Measurements from ENCODE around the gene CAPN8. TPM values are rescaled to one million over a fixed set of nuclear protein-coding genes. Genes with fewer than 3 reads are reported as not detected.
A peak's percentile ranks its signal among the peaks of the same experiment; 100 is the strongest.

CAPN8 gene
- polyA plus RNA-seq, 3 donors = 1.0 to 1.6 (median 1.2) TPM

DNA sequence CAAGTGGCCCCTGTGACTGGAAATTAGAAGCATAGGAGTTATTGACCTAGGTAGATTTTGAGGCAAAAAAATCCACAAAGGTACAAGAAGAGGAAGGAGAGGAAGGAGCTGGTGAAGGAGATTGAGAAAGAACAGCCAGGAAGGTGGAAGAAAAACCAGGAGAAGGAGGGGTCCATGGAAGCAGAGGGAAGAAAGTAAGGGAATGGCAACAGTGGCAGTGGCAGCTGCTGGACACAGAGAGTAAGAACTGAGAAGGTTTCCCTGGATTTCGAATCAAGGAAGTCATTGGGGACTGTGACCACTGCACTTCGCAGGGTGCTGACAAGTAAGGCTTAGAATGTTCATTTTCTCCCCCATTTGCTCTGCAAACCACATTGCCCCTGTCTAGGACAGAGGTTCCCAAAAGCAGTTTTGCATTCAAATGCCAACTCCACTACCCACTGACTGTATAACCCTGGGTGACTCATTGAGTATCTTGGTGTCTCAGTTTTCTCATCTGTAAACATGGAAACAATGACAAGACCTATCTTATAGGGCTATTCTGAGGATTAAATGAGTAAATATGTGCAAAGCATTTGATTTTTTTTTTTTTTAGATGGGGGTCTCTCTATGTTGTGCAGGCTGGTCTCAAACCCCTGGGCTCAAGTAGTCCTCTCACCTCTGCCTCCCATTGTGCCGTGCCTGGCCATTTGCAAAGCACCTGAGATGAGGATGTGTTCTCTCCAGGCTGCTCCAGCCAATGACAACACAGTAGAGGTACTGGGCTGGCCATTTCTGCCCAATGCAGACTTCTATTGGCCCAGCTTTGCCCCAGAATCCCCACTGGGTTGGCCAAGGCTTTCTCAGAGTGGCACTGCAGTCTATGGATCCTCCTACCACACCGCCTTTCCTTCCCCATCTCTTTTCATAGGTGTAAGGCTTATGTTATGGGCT lies 37.5 kb upstream of the CAPN8 start:
- DNase-seq (ENCODE audit: low read depth in 3 of 3, low spot score in 2 of 3) = no peak

DNA sequence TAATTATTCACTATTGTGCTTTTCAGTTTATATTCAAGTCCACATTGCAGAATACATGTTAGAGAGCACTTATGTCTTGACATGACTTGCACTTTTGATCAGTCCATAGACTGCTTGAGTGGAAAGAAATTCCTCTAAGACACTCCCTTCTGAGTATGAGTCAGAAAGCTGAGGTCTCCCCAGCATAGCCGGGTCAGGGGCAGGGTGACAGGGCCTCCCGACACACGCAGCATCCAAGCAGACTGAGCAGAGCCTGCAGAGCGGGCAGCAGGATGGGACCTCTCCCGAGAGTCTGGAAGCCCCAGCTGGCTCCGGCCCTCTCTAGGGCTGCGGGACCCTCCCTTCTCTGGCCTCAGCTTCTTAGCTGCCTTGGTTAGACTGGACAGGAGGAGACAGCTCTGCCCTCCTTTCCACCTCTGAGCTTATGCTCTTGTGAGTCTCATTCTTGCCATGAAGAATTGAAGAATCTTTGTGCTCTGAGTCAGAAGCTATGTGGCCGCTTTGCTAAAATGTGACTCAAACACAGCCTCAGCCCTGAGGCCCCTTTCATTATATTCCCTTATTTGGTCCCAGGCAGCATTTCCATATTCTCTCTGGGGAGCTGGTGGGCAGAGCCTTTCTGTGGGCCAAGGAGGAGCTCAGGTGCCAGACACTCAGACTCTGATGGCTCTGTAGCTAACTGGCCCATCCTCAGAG lies 35.6 kb upstream of the CAPN8 start:
- no peak for DNase-seq (ENCODE audit: low read depth in 3 of 3, low spot score in 2 of 3)

DNA sequence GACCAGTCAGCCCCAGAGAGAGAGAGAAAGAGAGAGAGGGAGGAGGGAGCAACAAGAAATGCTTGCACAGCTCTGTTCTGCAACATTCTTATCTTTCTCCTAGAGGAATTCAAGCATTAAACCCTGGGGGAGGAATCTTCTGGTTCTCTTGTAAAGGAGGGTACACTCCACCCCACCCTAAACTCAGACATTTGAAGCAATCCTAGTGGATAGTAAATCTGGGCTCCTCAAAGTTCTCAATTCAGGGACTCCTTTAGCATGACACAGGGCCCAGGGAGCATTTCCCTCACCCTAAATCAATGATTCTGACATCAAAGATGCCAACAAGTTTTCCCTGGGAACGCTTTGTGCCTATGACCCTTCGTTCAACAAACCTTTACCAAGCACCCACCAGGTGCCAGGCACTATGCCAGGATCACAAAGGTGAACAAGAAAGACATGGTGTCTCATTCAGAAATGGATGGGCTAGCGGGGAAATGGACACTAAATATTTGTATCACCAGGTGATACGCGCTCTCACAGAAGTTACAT lies 35.0 kb upstream of the CAPN8 start:
- DNase-seq (ENCODE audit: low read depth in 3 of 3, low spot score in 2 of 3) = no peak

DNA sequence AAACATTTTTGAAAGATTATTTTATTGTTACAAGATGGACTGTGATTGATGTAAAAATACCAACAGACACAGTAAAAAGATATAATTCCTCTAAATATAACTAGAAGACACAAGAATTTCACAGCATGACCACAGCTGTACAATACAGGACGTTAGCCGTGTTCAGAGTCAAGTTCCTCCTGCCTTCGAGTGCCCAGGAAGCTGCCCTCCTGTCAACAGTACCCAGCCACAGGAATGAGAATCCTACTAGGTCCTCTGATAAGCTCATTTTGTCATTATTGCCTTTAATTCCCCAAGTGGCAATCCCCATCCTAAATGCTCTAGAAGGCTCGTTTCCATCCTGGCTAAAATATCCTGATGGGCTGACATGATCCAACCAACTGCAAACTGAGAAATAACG lies 30.4 kb upstream of the CAPN8 start:
- no peak for DNase-seq (ENCODE audit: low read depth in 3 of 3, low spot score in 2 of 3)

DNA sequence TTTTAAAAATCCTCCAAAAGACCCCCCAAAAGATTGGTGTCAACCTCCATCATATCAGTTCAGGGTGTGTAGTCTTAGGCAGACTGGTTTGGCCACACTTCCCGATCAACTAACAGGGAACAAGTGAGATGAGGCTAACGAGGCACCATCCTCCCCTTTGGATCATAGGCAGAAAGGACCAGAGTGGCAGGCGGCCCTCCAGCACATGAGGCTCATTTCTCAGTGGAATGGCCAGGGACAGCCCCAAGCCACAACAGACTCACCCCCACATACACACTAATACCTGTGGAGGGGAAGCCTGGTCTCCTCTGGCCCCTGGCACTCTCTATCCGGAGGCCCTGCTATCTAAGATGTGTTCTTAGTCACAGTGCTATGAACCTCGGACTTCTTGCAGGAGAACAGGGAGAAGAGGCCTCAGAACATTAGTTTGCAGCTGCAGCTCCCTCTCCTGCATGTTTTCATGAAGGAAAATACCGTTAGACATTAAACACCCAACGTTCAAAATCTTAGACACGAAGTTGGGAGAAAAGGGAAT lies 29.6 kb upstream of the CAPN8 start:
- no peak for DNase-seq (ENCODE audit: low read depth in 3 of 3, low spot score in 2 of 3)

DNA sequence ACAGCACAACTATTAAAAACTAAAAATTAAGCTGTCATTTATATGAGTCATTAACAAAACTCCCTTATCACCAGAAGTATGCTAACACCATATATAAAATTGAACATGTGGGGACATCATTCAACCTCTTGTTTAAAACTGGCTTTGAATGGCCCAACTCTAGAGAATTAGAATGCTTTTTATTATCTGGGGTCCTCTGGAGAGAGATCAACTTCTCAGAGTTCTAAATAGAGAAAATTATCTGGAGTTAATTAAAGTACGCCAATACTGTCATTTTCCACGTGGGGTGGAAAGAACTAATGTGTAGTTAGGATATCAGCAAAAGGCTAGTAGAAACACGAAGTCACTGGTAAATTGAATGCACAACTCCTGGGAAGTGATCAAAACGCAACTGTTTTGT lies 25.6 kb upstream of the CAPN8 start:
- no peak for DNase-seq (ENCODE audit: low read depth in 3 of 3, low spot score in 2 of 3)

DNA sequence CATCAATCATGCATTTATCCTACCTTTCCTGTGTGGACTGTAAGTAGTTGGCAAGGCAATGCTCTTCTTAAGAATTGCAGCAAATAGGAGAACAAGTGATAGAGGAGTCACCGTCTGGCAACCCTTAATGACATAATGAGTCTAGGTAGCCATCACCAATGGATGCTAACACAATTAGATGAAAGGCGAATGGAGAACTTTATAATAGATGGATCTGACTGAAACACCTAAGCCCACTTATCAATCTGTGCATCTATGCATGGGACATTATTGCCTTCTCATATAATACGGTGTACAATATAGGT lies 18.9 kb upstream of the CAPN8 start:
- DNase-seq (ENCODE audit: low read depth in 3 of 3, low spot score in 2 of 3) = no peak

DNA sequence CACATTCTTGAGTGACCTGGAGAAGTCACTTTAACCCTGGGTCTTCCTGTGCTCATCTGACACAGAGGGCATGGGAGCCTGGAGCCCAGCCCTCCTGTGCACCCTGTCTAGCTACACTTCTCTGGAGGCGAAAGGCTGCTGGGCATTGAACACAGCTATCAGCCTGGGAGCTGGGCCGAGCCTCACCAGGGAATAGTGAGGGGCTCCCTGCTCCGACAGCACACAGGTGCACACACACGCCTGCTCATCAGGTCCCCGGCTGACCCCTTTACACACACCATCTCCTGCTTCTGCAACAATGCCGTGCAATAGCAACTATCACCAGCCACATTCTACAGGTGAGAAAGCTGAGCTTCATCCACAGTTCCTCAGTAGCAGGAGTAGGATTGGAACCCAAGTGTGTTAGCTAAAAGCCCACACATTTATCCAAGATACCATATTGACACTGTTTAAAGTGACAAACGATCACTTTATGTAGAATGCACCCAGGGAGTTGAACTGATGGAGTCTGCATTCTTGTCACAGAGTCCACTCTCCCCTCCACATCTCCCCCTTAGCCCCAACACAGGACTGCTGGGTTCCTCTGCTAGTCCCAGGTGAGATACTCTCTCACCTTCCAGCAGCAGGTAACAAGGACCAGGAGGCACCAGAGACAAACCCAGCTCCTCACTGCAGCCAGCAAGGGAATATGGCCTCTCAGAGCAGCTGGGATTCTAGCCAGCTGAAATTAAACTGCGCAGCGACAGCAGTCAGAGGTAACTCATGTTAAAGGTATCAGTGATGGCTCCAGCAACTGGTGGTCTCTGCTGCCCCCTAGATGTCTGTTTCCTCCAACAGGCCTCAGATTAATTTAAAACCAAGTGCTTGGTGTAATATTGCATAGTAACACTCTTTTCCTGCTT lies 18.3 kb upstream of the CAPN8 start:
- DNase-seq (ENCODE audit: low read depth in 3 of 3, low spot score in 2 of 3) = peak; percentile 65 to 73 (median 71)

DNA sequence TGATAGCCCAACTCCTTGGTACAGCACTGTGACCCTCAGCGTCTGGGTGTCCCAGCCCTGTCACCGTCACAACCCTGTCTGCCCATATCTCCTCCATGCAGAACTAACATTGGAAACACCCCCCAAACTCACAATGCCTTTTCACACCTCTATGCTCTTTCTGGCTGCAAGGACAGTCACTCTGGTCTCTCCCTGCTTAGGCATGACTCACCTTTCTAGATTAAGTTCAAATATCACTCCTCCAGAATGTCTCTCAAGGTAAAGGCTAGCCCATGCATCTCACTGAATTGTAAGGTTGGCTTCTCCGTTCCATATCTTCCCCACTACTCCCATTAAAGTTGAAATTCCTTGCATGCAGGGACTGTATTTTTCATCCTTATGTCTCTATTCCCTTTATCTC lies 17.0 kb upstream of the CAPN8 start:
- DNase-seq (ENCODE audit: low read depth in 3 of 3, low spot score in 2 of 3) = no peak

DNA sequence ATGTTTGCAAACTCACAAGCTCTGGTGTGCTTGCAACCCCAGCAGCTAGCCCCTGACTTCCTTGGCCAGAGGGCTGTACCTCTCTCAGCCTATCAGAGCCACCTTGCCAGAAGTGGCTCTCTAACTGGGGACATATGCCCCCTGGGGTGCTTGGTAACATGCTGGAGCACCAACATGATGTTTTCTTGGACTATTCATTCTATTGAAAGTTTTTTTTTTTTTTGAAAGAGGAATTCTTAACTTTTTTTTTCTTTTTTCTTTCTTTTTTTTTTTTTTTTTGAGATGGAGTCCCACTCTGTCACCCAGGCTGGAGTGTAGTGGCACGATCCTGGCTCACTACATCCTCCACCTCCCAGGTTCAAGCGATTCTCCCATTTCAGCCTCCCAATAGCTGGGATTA lies 14.7 kb upstream of the CAPN8 start:
- DNase-seq (ENCODE audit: low read depth in 3 of 3, low spot score in 2 of 3) = no peak

DNA sequence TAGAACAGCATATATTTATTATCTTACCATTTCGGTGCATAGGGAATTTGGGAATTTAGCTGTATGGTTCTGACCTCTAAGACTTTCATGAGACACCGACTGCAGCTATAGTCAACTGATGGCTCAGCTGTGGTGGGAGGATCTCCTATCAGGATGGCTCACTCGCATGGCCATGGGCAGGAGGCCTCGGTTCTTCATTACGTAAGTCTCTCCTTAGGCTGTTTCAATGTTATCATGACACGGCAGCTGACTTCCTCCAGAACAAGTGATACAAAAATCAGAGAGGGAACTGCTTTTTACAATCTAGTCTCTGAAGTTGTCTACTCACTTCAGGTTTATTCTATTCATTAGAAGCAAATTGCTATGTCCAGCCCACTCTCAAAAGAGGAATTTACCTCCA lies 13.3 kb upstream of the CAPN8 start:
- DNase-seq (ENCODE audit: low read depth in 3 of 3, low spot score in 2 of 3) = no peak

DNA sequence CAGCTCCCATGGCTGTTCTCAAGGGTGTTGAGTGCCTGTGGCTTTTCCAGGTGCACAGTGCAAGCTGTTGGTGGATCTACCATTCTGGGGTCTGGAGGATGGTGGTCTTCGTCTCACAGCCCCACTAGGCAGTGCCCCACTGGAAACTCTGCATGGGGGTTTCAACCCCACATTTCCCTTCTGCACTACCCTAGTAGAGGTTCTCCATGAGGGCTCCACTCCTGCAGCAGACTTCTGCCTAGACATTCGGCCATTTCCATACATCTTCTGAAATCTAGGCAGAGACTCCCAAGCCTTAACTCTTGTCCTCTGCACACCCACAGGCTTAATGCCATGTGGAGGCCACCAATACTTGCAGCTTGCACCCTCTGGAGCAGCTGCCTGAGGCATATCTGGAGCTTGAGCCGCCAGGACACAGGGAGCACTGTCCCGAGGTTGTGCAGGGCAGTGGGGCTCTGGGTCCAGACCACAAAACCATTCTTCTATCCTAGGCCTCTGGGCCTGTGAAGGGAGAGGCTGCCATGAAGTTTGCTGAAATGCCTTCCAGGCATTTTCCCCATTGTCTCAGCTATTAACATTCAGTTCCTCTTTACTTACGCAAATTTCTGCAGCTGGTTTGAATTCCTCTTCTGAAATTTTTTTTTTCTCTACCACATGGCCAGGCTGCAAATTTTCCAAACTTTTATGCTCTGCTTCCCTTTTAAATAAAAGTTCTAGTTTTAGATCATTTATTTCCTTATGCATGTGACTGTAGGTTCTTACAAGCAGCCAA lies 8.8 kb upstream of the CAPN8 start:
- DNase-seq (ENCODE audit: low read depth in 3 of 3, low spot score in 2 of 3) = no peak

DNA sequence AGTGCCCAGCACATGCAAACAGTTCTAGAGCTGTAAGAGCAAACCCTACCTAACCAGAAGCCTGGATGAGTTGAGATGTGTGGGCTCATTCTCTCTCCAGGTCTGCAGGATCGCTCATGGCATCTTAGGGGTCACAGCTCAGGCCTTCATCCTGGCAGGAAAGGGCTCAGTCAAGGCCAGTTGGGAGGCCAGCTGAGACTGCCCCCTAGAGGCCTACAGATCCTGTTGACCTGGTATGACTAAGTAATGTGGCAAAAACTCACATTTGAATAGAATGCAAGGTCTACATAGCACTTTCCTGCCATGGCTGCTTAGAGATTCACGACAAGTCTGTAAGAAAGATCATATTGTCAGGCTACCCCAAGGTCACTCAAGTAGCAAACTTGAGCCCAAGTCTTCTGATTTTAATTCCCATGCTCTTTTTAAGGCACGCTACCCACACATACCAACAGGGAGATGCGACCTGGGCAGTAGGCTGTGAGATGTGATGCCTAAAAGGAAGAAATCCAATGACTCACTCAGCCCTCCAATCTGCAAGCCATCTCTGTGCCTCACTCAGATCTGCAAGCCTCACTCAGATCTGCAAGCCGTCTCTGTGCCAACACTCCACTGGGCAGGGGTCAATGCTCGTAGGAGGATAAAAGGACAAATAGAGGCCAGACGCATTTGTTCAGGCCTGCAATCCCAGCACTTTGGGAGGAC lies 5.1 kb upstream of the CAPN8 start:
- peak in 1 of 3 donors; percentile 10 for DNase-seq (ENCODE audit: low read depth in 3 of 3, low spot score in 2 of 3)

DNA sequence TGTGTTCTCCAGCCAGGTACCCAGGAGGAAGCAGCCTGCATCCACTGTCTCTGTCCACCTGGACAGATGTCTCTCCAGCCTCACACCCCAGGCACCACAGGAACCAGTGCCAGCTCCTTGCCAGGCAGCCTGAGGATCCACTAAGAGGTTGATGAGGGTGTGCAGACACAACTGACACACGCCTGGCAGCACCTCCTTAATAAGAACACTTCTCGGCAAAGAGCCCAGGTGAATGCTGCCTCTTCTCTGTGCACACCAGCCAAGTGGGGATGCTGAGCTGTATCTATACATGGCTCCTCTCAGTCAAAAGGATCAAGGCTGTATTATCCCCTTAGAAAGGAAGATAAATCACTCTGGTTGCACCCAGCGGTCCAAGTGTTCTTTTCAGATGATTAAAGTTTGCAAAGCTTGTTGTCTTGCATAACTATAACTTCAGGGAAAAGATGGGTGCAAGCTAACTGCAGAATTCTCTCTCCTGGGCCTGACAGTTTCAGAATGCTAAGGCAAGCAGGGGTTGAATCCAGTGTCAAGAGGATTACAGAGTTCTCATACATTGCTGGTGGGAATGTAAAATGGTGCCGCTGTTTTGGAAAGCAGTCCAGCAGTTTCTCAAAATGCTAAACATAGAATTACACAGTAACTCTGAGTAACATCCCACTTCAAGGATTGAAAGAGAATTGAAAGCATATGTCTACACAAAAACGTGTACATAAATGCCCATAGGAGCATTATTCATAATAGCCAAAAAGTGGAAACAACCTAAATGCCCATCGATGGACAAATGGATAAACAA lies 3.7 kb upstream of the CAPN8 start:
- DNase-seq (ENCODE audit: low read depth in 3 of 3, low spot score in 2 of 3) = no peak

DNA sequence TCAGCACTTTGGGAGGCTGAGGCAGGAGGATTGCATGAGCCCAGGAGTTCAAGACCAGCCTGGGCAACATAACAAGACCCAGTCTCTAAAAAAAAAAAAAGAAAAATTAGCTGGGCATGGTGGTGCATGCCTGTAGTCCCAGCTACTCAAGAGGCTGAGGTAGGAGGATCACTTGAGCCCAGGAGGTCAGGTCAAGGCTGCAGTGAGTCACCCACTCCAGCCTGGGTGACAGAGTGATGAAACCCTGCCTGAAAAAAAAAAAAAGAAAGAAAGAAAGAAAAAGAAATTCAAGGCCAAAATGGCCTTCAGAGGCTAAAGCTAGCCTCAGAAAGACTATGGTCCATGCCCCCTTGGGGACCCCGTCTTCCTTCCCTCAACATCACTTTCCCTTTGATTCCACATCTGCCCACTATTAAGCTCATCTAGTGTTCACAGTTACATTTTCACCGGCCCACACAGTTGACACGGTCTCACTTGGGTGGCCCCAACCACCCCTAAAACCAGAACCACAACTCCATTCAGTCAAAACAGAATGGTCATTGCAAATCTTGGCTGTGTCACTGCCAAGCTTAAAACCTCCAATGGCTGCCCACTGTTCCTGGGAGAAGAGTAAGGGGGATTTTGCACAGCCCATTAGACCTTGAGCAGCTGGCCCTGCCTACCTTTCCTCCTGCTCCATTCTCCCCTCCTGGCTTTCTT lies 2.1 kb upstream of the CAPN8 start:
- DNase-seq (ENCODE audit: low read depth in 3 of 3, low spot score in 2 of 3) = no peak

DNA sequence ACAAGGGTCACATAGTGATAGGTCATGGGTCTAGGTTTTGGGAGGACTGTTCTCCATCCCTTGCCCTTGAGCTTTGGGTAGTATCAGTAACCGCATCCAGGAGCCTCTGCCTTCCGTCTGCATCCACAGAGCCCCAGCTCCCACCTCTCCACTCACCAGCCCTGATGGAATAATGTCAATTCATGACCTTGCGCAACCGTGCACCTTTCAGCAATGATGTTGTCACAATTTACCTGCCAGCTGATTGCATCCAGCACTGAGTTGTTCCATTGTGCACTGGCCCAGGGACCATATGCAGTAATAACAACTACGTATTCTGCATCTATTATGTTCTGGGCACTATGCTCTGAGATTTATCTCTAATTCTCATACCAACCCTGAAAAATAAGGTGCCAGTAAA lies 1.4 kb downstream of the CAPN8 start:
- no peak for DNase-seq (ENCODE audit: low read depth in 3 of 3, low spot score in 2 of 3)

DNA sequence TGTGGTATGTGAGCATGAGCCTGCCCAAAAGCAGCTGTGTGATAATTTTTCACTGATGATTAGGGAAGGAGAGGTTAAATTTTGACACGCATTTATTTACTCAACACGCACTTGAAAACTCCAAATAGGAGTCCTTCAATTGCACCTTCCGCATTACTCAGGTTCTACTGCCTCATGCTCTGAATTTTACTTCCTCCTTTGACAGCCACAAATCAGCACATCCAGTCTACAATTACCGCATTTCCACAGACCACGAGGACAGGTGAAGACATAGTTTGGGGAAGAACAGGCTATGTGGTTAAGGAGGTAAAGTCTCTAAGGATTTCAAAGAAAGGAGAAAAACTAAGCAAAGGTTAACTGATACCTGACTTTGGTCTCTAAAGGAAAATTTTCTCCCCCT lies 2.6 kb downstream of the CAPN8 start:
- no peak for DNase-seq (ENCODE audit: low read depth in 3 of 3, low spot score in 2 of 3)

DNA sequence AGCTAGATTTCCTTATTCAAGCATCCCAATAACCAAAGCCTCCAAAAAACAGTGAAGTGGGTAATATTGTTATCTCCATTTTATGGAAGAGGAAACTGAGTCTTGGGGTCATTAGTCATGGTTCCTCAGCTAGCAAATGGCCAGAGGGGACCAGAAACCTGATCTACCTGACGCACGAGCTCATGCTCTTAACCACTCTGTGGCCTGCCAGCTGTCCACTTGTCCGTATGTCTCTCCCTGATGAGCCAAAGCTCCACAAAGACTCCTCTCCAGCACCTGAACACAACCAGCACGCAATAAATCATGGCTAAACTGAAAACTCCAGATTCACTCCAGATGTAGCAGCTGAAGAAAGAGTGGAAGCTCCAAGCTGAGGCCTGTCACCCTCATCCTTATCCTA lies 5.8 kb downstream of the CAPN8 start:
- DNase-seq (ENCODE audit: low read depth in 3 of 3, low spot score in 2 of 3) = no peak
